GM23338 (cell line): ENCODE data around the gene LRP1B. TPM values are rescaled to one million over a fixed set of nuclear protein-coding genes. Genes with fewer than 3 reads are reported as not detected.
A peak's percentile ranks its signal among the peaks of the same experiment; 100 is the strongest.

Source experiments
- ATAC-seq: fragments of 200-7000 bp; cut with Tn5 transposase; 3 replicates; pipeline ENCODE4 v1.9.1; 2020
- DNase-seq: peaks from one replicate; pipeline ENCODE4 v3.0.0-alpha.2; 2015; ENCODE audit warnings: low spot score
- H2AFZ ChIP-seq: fragments of 200-600 bp; sonication (generic); 2 replicates; pipeline ENCODE4 v1.8.0; 2016; ENCODE audit warnings: antibody characterized with exemption, mild to moderate bottlenecking, moderate library complexity
- H3F3A ChIP-seq: fragments of 200-600 bp; sonication (generic); replicated peaks from 2 replicates; pipeline ENCODE4 v1.8.0; 2017; ENCODE audit warnings: antibody characterized with exemption, mixed run types, low read depth
- H3K27ac ChIP-seq: fragments of 200-600 bp; sonication (generic); 2 replicates; pipeline ENCODE4 v1.6.1; 2016; ENCODE audit warnings: low read depth
- H3K27me3 ChIP-seq: fragments of 200-600 bp; sonication (generic); 2 replicates; pipeline ENCODE4 v1.8.0; 2016; ENCODE audit warnings: mild to moderate bottlenecking, mixed run types, moderate library complexity; ENCODE audit not compliant: insufficient read depth
- H3K36me3 ChIP-seq: fragments of 200-600 bp; sonication (generic); 2 replicates; pipeline ENCODE4 v1.8.0; 2016; ENCODE audit warnings: mild to moderate bottlenecking; ENCODE audit not compliant: insufficient read depth
- H3K4me1 ChIP-seq: fragments of 200-600 bp; sonication (generic); 2 replicates; pipeline ENCODE4 v1.8.0; 2016; ENCODE audit warnings: mild to moderate bottlenecking, moderate library complexity; ENCODE audit not compliant: insufficient read depth
- H3K4me2 ChIP-seq: fragments of 200-600 bp; sonication (generic); 2 replicates; pipeline ENCODE4 v1.7.1; 2017; ENCODE audit warnings: mixed run types
- H3K4me3 ChIP-seq: fragments of 200-600 bp; sonication (generic); 2 replicates; pipeline ENCODE4 v1.6.1; 2016; ENCODE audit warnings: mixed run types
- H3K79me2 ChIP-seq: fragments of 200-600 bp; sonication (generic); replicated peaks from 2 replicates; pipeline ENCODE4 v1.8.0; 2017; ENCODE audit warnings: mild to moderate bottlenecking; ENCODE audit not compliant: insufficient read depth
- H3K9me2 ChIP-seq: fragments of 200-600 bp; sonication (generic); 2 replicates; pipeline ENCODE4 v1.8.0; 2017; ENCODE audit not compliant: insufficient read depth
- H4K20me1 ChIP-seq: fragments of 200-600 bp; sonication (generic); replicated peaks from 2 replicates; pipeline ENCODE4 v1.8.0; 2017; ENCODE audit warnings: mild to moderate bottlenecking; ENCODE audit not compliant: insufficient read depth
- H3K27ac Mint-ChIP-seq: 2 replicates; pipeline ENCODE4 v1.8.0; 2020; ENCODE audit warnings: inconsistent platforms, mild to moderate bottlenecking, moderate library complexity, mixed read lengths
- H3K27me3 Mint-ChIP-seq: 3 replicates; pipeline ENCODE4 v1.8.0; 2022; ENCODE audit warnings: low read depth, mild to moderate bottlenecking, moderate library complexity, mixed read lengths, inconsistent platforms; ENCODE audit not compliant: insufficient read depth, poor library complexity
- H3K36me3 Mint-ChIP-seq: 3 replicates; pipeline ENCODE4 v1.8.0; 2021; ENCODE audit warnings: low read depth, mild to moderate bottlenecking, inconsistent platforms, moderate library complexity, mixed read lengths
- H3K4me1 Mint-ChIP-seq: 3 replicates; pipeline ENCODE4 v1.8.0; 2020; ENCODE audit warnings: mild to moderate bottlenecking, inconsistent platforms, mixed read lengths
- H3K4me3 Mint-ChIP-seq: 3 replicates; pipeline ENCODE4 v1.8.0; 2021; ENCODE audit warnings: moderate library complexity, mild to moderate bottlenecking, inconsistent platforms, mixed read lengths
- H3K9me3 Mint-ChIP-seq: 3 replicates; pipeline ENCODE4 v1.8.0; 2020; ENCODE audit warnings: moderate library complexity, mild to moderate bottlenecking, inconsistent platforms, mixed read lengths
- CREB1 ChIP-seq: fragments of 250-450 bp; sonication (Bioruptor Pico); IDR thresholded peaks from 2 replicates; pipeline ENCODE4 v1.5.0; 2020; ENCODE audit warnings: low read depth, mild to moderate bottlenecking, moderate library complexity
- CTCF ChIP-seq, 2 experiments: fragments of 200-600 bp in 1 of 2; sonication (generic) in 1 of 2; conservative IDR thresholded peaks; 2 replicates each; pipeline versions ENCODE4 v1.5.1 to v1.6.1; 2016 to 2017; ENCODE audit warnings: antibody characterized with exemption in 2 of 2, low read depth in 2 of 2, mild to moderate bottlenecking in 2 of 2, moderate library complexity in 1 of 2
- ETS1 ChIP-seq: IDR thresholded peaks from 2 replicates; pipeline ENCODE4 v1.6.1; 2016; ENCODE audit warnings: antibody characterized with exemption
- EZH2 ChIP-seq: fragments of 200-600 bp; sonication (generic); IDR thresholded peaks from one replicate; pipeline ENCODE4 v1.8.0; 2017; ENCODE audit warnings: antibody characterized with exemption, mild to moderate bottlenecking, low read depth; ENCODE audit not compliant: unreplicated experiment
- EZH2phosphoT487 ChIP-seq: fragments of 200-600 bp; sonication (generic); IDR thresholded peaks from one replicate; pipeline ENCODE4 v1.8.1; 2018; ENCODE audit warnings: antibody characterized with exemption; ENCODE audit not compliant: unreplicated experiment
- JUNB ChIP-seq: IDR thresholded peaks from one replicate; pipeline ENCODE4 v1.6.1; 2016; ENCODE audit warnings: antibody characterized with exemption; ENCODE audit not compliant: unreplicated experiment
- NANOG ChIP-seq: IDR thresholded peaks from 2 replicates; pipeline ENCODE4 v1.6.1; 2016; ENCODE audit warnings: antibody characterized with exemption, borderline replicate concordance
- POLR2AphosphoS5 ChIP-seq: IDR thresholded peaks from 2 replicates; pipeline ENCODE4 v1.6.1; 2016; ENCODE audit warnings: antibody characterized with exemption, low read depth
- REST ChIP-seq: IDR thresholded peaks from one replicate; pipeline ENCODE4 v1.6.1; 2018; ENCODE audit warnings: antibody characterized with exemption; ENCODE audit not compliant: unreplicated experiment
- STAT1 ChIP-seq: IDR thresholded peaks from one replicate; pipeline ENCODE4 v1.6.1; 2016; ENCODE audit warnings: antibody characterized with exemption; ENCODE audit not compliant: unreplicated experiment
- ZNF114 ChIP-seq: fragments of 250-450 bp; sonication (Bioruptor Pico); IDR thresholded peaks from 2 replicates; pipeline ENCODE4 v1.5.0; 2020; ENCODE audit warnings: mild to moderate bottlenecking, moderate library complexity
- ZNF331 ChIP-seq: fragments of 250-450 bp; sonication (Bioruptor Pico); IDR thresholded peaks from 2 replicates; pipeline ENCODE4 v1.5.0; 2020; ENCODE audit warnings: low read depth, mild to moderate bottlenecking, moderate library complexity
- ZNF462 ChIP-seq: fragments of 250-450 bp; sonication (Bioruptor Pico); IDR thresholded peaks from 2 replicates; pipeline ENCODE4 v1.5.0; 2020; ENCODE audit warnings: mild to moderate bottlenecking, moderate library complexity
- polyA plus RNA-seq: library from polyadenylated mRNA; unstranded; fragments of >200 nt; fragmentation: Nextera tagmentation; extraction: Ambion mirVana; gene quantifications from 2 replicates; pipeline ENCODE4 v1.2.1, GENCODE V29; 2016
- total RNA-seq: library from RNA; depleted of rRNA; stranded (reverse); fragments of >200 nt; shearing (Covaris generic); gene quantifications from 2 replicates; pipeline ENCODE4 v1.2.3, GENCODE V29; 2014

The LRP1B gene
- total and polyA plus RNA-seq, 2 experiments from 2014 or later, result 0.15 to 0.97 TPM

- Histone ChIP-seq H3K36me3 (peaks cover 43% of the 10 kb centered on the region), H3F3A (no peaks in the 10 kb centered on the region), H2AFZ (no peak overlapping the region), H4K20me1 (no peaks in the 10 kb centered on the region), H3K4me3 (no peak overlapping the region), H3K9me2 (no peaks in the 10 kb centered on the region), H3K79me2 (no peaks in the 10 kb centered on the region), H3K4me1 (no peaks in the 10 kb centered on the region), H3K27ac (no peak overlapping the region), H3K27me3 (no peaks in the 10 kb centered on the region), H3K4me2 (no peak overlapping the region)
- Mint-ChIP-seq H3K9me3 (peaks cover 75% of the 10 kb centered on the region), H3K36me3 (peaks cover 49% of the 10 kb centered on the region; the same call in 2 of the 3 replicates), H3K27me3 (no peaks in the 10 kb centered on the region), H3K27ac (no peak overlapping the region), H3K4me3 (no peak overlapping the region), H3K4me1 (no peaks in the 10 kb centered on the region)
- DNase-seq (peak; percentile 44), ATAC-seq (no peak)
- no peak for TF ChIP-seq CREB1
- TF ChIP-seq REST, result no peak
- no peak for TF ChIP-seq ZNF462 (CRISPR knock-in tag)
- TF ChIP-seq EZH2, result no peak
- no peak for TF ChIP-seq POLR2AphosphoS5
- TF ChIP-seq EZH2phosphoT487, result no peak
- TF ChIP-seq ZNF331 (CRISPR knock-in tag), result no peak
- no peak for TF ChIP-seq CTCF (conservative IDR thresholded peaks at IDR 0.05; ENCODE audit: low read depth in 2 of 2)
- no peak for TF ChIP-seq ZNF114 (CRISPR knock-in tag)
- TF ChIP-seq ETS1, result no peak
- no peak for TF ChIP-seq NANOG
- no peak for TF ChIP-seq JUNB
- no peak for TF ChIP-seq STAT1
These were observed 1256.8 kb downstream of the LRP1B start for GRCh38 chr2:140873915-140874531.
